ENCODE data around the gene HTT. TPM values are rescaled to one million over a fixed set of nuclear protein-coding genes. Genes with fewer than 3 reads are reported as not detected.
A peak's percentile ranks its signal among the peaks of the same experiment; 100 is the strongest.

HTT gene
- total and polyA plus RNA-seq, 9 of the 15 experiments (the other 6 are each of a cell fraction or from before 2014, with no cell fraction given), result 0.66 to 31.6 (median 14.7) TPM

GRCh38 chr4:3236326-3236878 is 161.9 kb downstream of the HTT start:
- H3K27me3 ChIP-seq (ENCODE audit: control insufficient read depth in 2 of 2, insufficient read depth in 2 of 2, low read length in 2 of 2), result no peaks in the 10 kb centered on the region
- peaks cover 2% of the 10 kb centered on the region for H3K9me1 ChIP-seq (ENCODE audit: control insufficient read depth, insufficient read depth, low read length)
- no peak overlapping the region for H3K4me3 ChIP-seq
- peaks cover 6 to 31% of the 10 kb centered on the region in 2 experiments; a peak in 3 of 5 replicates for H3K4me1 ChIP-seq (replicated peaks in 1 of 2; ENCODE audit: control insufficient read depth in 2 of 2, insufficient read depth in 2 of 2, low read length in 2 of 2)
- H3K9me3 ChIP-seq (replicated peaks; ENCODE audit: control insufficient read depth, insufficient read depth, low read depth, low read length), result no peaks in the 10 kb centered on the region
- TF ChIP-seq ZBTB12 (CRISPR knock-in tag; IDR thresholded peaks at IDR 0.05), result no peak
- TF ChIP-seq, protein P1, sequence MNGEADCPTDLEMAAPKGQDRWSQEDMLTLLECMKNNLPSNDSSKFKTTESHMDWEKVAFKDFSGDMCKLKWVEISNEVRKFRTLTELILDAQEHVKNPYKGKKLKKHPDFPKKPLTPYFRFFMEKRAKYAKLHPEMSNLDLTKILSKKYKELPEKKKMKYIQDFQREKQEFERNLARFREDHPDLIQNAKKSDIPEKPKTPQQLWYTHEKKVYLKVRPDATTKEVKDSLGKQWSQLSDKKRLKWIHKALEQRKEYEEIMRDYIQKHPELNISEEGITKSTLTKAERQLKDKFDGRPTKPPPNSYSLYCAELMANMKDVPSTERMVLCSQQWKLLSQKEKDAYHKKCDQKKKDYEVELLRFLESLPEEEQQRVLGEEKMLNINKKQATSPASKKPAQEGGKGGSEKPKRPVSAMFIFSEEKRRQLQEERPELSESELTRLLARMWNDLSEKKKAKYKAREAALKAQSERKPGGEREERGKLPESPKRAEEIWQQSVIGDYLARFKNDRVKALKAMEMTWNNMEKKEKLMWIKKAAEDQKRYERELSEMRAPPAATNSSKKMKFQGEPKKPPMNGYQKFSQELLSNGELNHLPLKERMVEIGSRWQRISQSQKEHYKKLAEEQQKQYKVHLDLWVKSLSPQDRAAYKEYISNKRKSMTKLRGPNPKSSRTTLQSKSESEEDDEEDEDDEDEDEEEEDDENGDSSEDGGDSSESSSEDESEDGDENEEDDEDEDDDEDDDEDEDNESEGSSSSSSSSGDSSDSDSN (IDR thresholded peaks at IDR 0.05; ENCODE audit: borderline replicate concordance in 1 of 2, low read depth in 2 of 2, low read length in 2 of 2), result no peak
- TF ChIP-seq MTF1 (CRISPR knock-in tag; IDR thresholded peaks at IDR 0.05; ENCODE audit: borderline replicate concordance), result no peak
- TF ChIP-seq FOXK1 (CRISPR knock-in tag; IDR thresholded peaks at IDR 0.05; ENCODE audit: borderline replicate concordance), result no peak
- TF ChIP-seq ZNF584 (CRISPR knock-in tag; IDR thresholded peaks at IDR 0.05; ENCODE audit: low read depth), result no peak
- TF ChIP-seq FOXJ3 (CRISPR knock-in tag; IDR thresholded peaks at IDR 0.05), result no peak
- TF ChIP-seq, protein P2, sequence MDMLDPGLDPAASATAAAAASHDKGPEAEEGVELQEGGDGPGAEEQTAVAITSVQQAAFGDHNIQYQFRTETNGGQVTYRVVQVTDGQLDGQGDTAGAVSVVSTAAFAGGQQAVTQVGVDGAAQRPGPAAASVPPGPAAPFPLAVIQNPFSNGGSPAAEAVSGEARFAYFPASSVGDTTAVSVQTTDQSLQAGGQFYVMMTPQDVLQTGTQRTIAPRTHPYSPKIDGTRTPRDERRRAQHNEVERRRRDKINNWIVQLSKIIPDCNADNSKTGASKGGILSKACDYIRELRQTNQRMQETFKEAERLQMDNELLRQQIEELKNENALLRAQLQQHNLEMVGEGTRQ (CRISPR knock-in tag; IDR thresholded peaks at IDR 0.05), result no peak
- TF ChIP-seq SUPT5H (IDR thresholded peaks at IDR 0.05), result no peak
- H2AFZ ChIP-seq (ENCODE audit: low read depth, low read length), result no peak overlapping the region
- intact Hi-C loops (cut with micrococcal nuclease), result no loop called here
- ChIA-PET CTCF (ENCODE audit: low intra/inter-chr PET ratio) (no interaction called here), POLR2A (interaction anchor here (0.5 to 0.6 kb wide), 3 partner anchors 15 to 1272 kb away, joined by 3 read pairs; no protein-coding TSS in a partner anchor)
- no peak overlapping the region for H3K27ac ChIP-seq (ENCODE audit: extremely low read depth, low read depth, low read length)
- H3K4me2 ChIP-seq (ENCODE audit: insufficient read depth, low read length), result no peak overlapping the region
- 78% methylated on average over 6 of the region's 9 CpGs for WGBS (ENCODE audit: insufficient coverage, low coverage, missing lambda C conversion rate)
- in situ Hi-C loops (cut with MboI), result no loop called here
- H3K79me2 ChIP-seq (ENCODE audit: control insufficient read depth, insufficient read depth, low read length), result no peaks in the 10 kb centered on the region
- peak overlapping the region in 1 of 2 experiments; percentile 17; a peak in 1 of 4 replicates for H3K9ac ChIP-seq (ENCODE audit: insufficient read depth in 1 of 2, low read depth in 2 of 2, low read length in 2 of 2)
- DNase-seq (ENCODE audit: extremely low read depth in 1 of 4, low spot score in 3 of 4) (no peak), ATAC-seq (no peak), FAIRE-seq (no peak)
- H3K36me3 ChIP-seq (ENCODE audit: control insufficient read depth, insufficient read depth, low read length), result peaks cover 35% of the 10 kb centered on the region; the same call in 2 of the 3 replicates
- no TSS peak for BruUV-seq (replicated peaks)
- no peaks in the 10 kb centered on the region; the same call in 1 of the 2 replicates for H4K20me1 ChIP-seq (replicated peaks; ENCODE audit: control insufficient read depth, insufficient read depth, low read length)
